A673 (cell line): ENCODE results near the gene GAB1. TPM values are rescaled to one million over a fixed set of nuclear protein-coding genes. Genes with fewer than 3 reads are reported as not detected.

Experiments
- BruUV-seq: library from RNA; stranded (reverse); fragments of 400-500 nt; replicated peaks from 2 replicates; lab custom pipeline; 2021; lab: Mats Ljungman, UMichigan
- CTCF ChIA-PET: fragments of 300-600 bp; sonication (Branson Sonifier 250); formaldehyde crosslinking; loops from one replicate; lab custom pipeline; 2022; ENCODE audit warnings: antibody characterized with exemption; lab: Charles Lee
- POLR2A ChIA-PET: fragments of 300-600 bp; sonication (Branson Sonifier 250); formaldehyde crosslinking; loops from one replicate; lab custom pipeline; 2022; ENCODE audit warnings: antibody characterized with exemption; ENCODE audit not compliant: low non-redundant PET; lab: Charles Lee
- DNase-seq: peaks from one replicate; pipeline ENCODE4 v3.0.0-alpha.2; 2015; ENCODE audit warnings: low spot score
- H3K27ac ChIP-seq: fragments of 200-600 bp; sonication (generic); 2 replicates; pipeline ENCODE4 v1.5.1; 2016; ENCODE audit warnings: mixed run types, low read depth, mild to moderate bottlenecking, mixed read lengths, antibody characterized with exemption, low read length; ENCODE audit not compliant: poor library complexity, severe bottlenecking
- H3K27me3 ChIP-seq: fragments of 200-600 bp; sonication (generic); replicated peaks from 2 replicates; pipeline ENCODE4 v1.6.1; 2017; ENCODE audit warnings: mixed run types, low read depth, mild to moderate bottlenecking, mixed read lengths, antibody characterized with exemption, low read length; ENCODE audit not compliant: insufficient read depth, poor library complexity
- H3K36me3 ChIP-seq: fragments of 200-600 bp; sonication (generic); 2 replicates; pipeline ENCODE4 v1.6.1; 2016; ENCODE audit warnings: mixed run types, mild to moderate bottlenecking, mixed read lengths, antibody characterized with exemption, low read length; ENCODE audit not compliant: insufficient read depth, poor library complexity, severe bottlenecking
- H3K4me1 ChIP-seq: fragments of 200-600 bp; sonication (generic); 2 replicates; pipeline ENCODE4 v1.6.1; 2017; ENCODE audit warnings: mixed run types, mild to moderate bottlenecking, mixed read lengths, antibody characterized with exemption, low read length; ENCODE audit not compliant: insufficient read depth, poor library complexity, severe bottlenecking
- H3K4me3 ChIP-seq: fragments of 200-600 bp; sonication (generic); 2 replicates; pipeline ENCODE4 v1.5.1; 2016; ENCODE audit warnings: low read depth, mixed run types, mild to moderate bottlenecking, mixed read lengths, low read length; ENCODE audit not compliant: poor library complexity, severe bottlenecking
- H3K9me3 ChIP-seq: fragments of 200-600 bp; sonication (generic); 2 replicates; pipeline ENCODE4 v1.6.1; 2016; ENCODE audit warnings: mixed run types, low read depth, mild to moderate bottlenecking, mixed read lengths, antibody characterized with exemption, low read length; ENCODE audit not compliant: poor library complexity, severe bottlenecking
- CTCF ChIP-seq: fragments of 300-800, 200-600 bp; sonication (generic); conservative IDR thresholded peaks from 2 replicates; pipeline ENCODE4 v1.5.1; 2017; ENCODE audit warnings: low read depth, mild to moderate bottlenecking, antibody characterized with exemption, low read length, moderate library complexity, mixed read lengths
- EZH2 ChIP-seq: fragments of 200-600 bp; sonication (generic); IDR thresholded peaks from 2 replicates; pipeline ENCODE4 v1.6.1; 2017; ENCODE audit warnings: borderline replicate concordance, low read depth, mild to moderate bottlenecking, mixed read lengths, antibody characterized with exemption, low read length; ENCODE audit not compliant: poor library complexity, severe bottlenecking
- intact Hi-C: fragments of 100-400 bp; cut with micrococcal nuclease; formaldehyde crosslinking; loops from one replicate; pipeline ENCODE4 v1.10.0; 2022; ENCODE audit not compliant: unreplicated experiment
- total RNA-seq: library from RNA; stranded (reverse); gene quantifications from 2 replicates; pipeline ENCODE4 v1.2.3, GENCODE V29; 2021

Gene GAB1
- total RNA-seq, 1 experiment from 2014 or later = 27.6 TPM

DNA sequence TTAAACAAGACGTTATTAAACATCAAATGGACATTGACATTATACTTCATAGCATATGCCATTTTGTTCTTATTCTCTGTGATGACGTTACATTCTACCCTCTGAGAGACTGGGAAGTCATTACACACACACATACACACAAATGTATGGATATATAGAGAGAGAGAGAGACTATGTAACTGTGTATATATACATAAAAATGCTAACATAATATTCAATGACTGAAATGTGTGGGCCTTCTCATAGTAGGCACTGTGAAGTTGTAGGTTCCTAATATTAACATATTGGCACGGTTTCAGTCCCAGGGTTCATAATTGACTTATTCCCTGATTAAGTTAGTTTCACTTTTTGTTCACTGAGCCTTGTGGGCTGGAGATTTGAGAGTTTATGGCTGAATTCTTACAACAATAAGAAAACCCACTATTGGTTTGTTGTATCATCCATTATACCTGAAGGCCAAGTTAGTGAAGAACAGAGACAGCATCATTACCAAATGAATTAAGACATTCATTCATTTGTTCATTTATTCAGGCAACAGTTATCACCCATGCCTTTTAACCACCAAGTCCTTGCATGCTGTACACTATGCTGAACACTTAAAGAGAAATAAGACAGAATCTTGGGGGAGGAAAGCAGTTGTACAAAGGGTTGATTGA lies 68.5 kb downstream of the GAB1 start:
- CTCF ChIA-PET = no interaction called here
- H3K27ac ChIP-seq = no peak overlapping the region
- no peak for TF ChIP-seq EZH2
- TF ChIP-seq CTCF = no peak
- no peaks in the 10 kb centered on the region for H3K9me3 ChIP-seq
- H3K4me3 ChIP-seq = no peak overlapping the region
- no peaks in the 10 kb centered on the region for H3K27me3 ChIP-seq
- no TSS peak for BruUV-seq
- POLR2A ChIA-PET = no interaction called here
- intact Hi-C loops = no loop called here
- peak; percentile 40 for DNase-seq
- no peaks in the 10 kb centered on the region for H3K36me3 ChIP-seq
- H3K4me1 ChIP-seq = peaks cover 61% of the 10 kb centered on the region

DNA sequence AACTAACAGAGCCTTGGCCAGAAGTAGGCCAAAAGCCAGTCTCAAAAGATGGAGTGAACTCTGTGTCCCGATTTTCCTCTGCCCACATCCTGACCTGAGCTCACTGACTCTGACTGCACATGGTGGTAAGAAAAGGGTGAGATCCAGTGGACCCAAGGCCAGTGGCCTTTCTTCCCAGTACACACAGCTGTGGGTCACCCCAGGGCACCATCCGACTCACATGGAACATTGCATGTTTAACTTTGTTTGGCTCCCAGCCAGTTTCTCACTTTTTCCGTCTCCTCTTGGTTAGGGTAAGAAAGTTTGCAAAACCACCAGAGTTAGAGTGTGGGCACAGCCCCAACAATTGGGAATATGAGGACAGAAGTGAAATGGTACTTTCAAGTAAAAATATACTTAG lies 69.8 kb downstream of the GAB1 start:
- TF ChIP-seq CTCF (no peak), EZH2 (no peak)
- DNase-seq = no peak
- no TSS peak for BruUV-seq
- Histone ChIP-seq H3K9me3 (no peaks in the 10 kb centered on the region), H3K27me3 (no peaks in the 10 kb centered on the region), H3K4me3 (no peak overlapping the region), H3K27ac (no peak overlapping the region), H3K4me1 (peaks cover 64% of the 10 kb centered on the region), H3K36me3 (no peaks in the 10 kb centered on the region)
- POLR2A ChIA-PET = no interaction called here
- intact Hi-C loops = no loop called here
- CTCF ChIA-PET = no interaction called here

DNA sequence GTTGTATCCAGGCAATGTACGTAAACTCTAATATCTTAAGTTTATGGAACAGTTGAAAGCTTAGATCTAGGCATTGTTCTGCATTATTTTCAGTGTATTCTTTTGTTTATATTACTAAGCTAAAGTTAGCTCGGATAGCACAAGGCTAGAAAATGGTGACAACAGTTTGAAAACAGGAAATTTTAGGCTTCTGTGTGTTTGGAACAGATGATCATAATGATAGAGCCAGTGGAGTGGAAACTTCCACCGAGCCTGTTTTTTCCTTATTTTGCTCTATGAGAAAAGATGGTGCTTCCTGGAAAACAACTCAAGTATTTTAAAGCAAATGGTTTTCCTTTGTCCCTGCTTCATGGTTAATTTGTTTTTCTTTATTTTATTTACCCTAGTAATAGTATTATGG lies 70.8 kb downstream of the GAB1 start:
- H3K9me3 ChIP-seq = no peaks in the 10 kb centered on the region
- no peaks in the 10 kb centered on the region for H3K27me3 ChIP-seq
- no peak overlapping the region for H3K4me3 ChIP-seq
- intact Hi-C loops = no loop called here
- no peak for DNase-seq
- no peaks in the 10 kb centered on the region for H3K36me3 ChIP-seq
- POLR2A ChIA-PET = no interaction called here
- no peak overlapping the region for H3K27ac ChIP-seq
- TF ChIP-seq EZH2 = no peak
- no peak for TF ChIP-seq CTCF
- BruUV-seq = no TSS peak
- CTCF ChIA-PET = no interaction called here
- H3K4me1 ChIP-seq = peaks cover 59% of the 10 kb centered on the region
